ENCODE measurements around the gene EPS8L2.

DNA sequence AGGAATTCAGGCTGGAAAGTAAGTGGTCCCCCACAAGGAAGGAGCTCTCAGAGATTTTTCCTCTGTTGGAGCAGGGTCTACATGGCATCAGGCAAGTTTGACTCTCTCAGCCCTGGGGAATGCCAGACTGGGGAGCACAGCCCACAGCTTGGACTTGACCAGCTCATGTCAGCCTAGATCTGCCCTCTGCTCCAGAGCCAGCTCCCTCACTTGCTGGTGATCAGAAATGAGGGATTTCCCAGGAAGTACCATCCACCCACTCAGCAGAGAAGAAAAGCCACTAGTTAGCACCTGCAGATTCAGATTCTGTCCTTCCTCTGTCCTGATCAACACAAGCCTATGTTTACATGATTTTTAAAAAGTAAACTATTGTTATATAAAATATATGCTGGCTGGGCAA is 54.2 kb downstream of the EPS8L2 start:
- TF ChIP-seq POLR2AphosphoS5 (IDR thresholded peaks at IDR 0.05; ENCODE audit: borderline replicate concordance, low read depth, low read length) (no peak; the same call in 1 of the 2 replicates), EZH2 (IDR thresholded peaks at IDR 0.05) (no peak), FOXP2 (optimal IDR thresholded peaks at IDR 0.05; ENCODE audit: control extremely low read depth, extremely low read length, insufficient read depth) (no peak)
